Ectodermal cell (in vitro differentiated cells): ENCODE measurements around the gene PIK3AP1.
"Not testable (repeated sequence)": the region's sequence is repeated elsewhere in the genome, so short reads cannot be mapped to it uniquely, and the experiment has no call there.

Experiments used
- H3K27ac ChIP-seq: 2 replicates; pipeline ENCODE4 v1.7.0; 2013; ENCODE audit warnings: mild to moderate bottlenecking, low read depth, low read length; ENCODE audit not compliant: insufficient read depth, poor library complexity, severe bottlenecking
- H3K27me3 ChIP-seq: 2 replicates; pipeline ENCODE4 v1.7.0; 2013; ENCODE audit warnings: mild to moderate bottlenecking, low read length; ENCODE audit not compliant: insufficient read depth, control insufficient read depth, poor library complexity, severe bottlenecking
- H3K36me3 ChIP-seq: one replicate; pipeline ENCODE4 v1.7.0; 2013; ENCODE audit warnings: low read length; ENCODE audit not compliant: control insufficient read depth, insufficient read depth
- H3K4me1 ChIP-seq: one replicate; pipeline ENCODE4 v1.7.0; 2013; ENCODE audit warnings: low read length; ENCODE audit not compliant: control insufficient read depth, insufficient read depth
- H3K4me3 ChIP-seq: 2 replicates; pipeline ENCODE4 v1.7.0; 2013; ENCODE audit warnings: low read depth, low read length, control low read depth; ENCODE audit not compliant: insufficient read depth
- H3K9me3 ChIP-seq: 2 replicates; pipeline ENCODE4 v1.7.0; 2013; ENCODE audit warnings: mild to moderate bottlenecking, low read length, moderate library complexity; ENCODE audit not compliant: control insufficient read depth
- WGBS, 2 experiments: methylation state at CpG; one replicate each; pipeline ENCODE4 v1.1.7; 2013; ENCODE audit warnings: missing lambda C conversion rate in 2 of 2; 5-methylcytosine and 5-hydroxymethylcytosine counted together

The PIK3AP1 gene

DNA sequence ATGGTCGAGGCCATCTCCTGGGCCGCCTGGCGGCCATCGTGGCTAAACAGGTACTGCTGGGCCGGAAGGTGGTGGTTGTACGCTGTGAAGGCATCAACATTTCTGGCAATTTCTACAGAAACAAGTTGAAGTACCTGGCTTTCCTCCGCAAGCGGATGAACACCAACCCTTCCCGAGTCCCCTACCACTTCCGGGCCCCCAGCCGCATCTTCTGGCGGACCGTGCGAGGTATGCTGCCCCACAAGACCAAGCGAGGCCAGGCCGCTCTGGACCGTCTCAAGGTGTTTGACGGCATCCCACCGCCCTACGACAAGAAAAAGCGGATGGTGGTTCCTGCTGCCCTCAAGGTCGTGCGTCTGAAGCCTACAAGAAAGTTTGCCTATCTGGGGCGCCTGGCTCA lies 30.0 kb upstream of the PIK3AP1 start:
- not testable (repeated sequence) for H3K36me3 ChIP-seq, H3K27ac ChIP-seq, H3K27me3 ChIP-seq, H3K9me3 ChIP-seq, H3K4me3 ChIP-seq, H3K4me1 ChIP-seq
- WGBS, 2 experiments: 93 to 94% methylated on average over 18 to 20 of the region's 24 CpGs

DNA sequence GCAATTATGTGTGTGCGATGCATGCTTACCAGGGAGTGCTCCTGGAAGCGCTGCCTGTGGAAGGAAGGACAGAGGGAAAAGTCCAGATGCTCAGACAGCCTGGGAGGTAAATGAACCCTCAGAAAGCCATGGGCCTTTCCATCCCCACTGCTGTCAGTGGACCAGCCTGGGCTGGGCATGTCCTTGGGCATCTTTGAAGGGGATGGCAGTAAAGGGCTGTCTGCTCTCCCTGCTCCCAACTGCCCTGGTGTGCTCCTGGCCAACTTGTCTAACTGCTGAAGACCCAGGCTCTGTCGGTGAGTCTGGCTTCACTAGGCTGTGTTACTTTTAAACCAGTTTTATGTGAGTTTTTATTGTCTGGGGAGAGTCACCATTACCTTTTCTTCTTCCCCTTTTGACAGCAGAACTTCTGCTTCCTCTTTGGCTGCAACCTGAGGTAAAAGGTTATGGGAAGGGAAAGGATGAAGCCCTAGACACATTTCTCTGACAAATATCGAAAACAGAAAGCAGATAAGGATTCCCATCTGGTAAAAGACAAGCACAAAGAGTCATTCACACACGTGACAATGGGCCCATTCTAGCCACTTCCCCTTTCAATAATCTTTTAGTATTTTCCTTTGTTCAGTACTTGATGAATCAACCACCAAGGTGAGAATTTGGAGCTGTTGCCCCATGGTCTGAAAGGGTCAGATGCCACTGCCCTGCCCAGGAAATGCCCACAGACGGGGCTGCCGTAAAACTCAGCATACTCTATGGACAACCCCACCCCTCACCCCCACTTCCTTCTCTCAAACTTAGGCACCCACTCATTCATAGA lies 27.6 kb upstream of the PIK3AP1 start:
- Histone ChIP-seq H3K4me1 (no peaks in the 10 kb centered on the region), H3K9me3 (no peaks in the 10 kb centered on the region), H3K4me3 (no peak overlapping the region), H3K27ac (no peak overlapping the region), H3K36me3 (no peaks in the 10 kb centered on the region), H3K27me3 (no peaks in the 10 kb centered on the region)
- 82 to 90% methylated on average over 7 of the region's 7 CpGs for WGBS, 2 experiments

DNA sequence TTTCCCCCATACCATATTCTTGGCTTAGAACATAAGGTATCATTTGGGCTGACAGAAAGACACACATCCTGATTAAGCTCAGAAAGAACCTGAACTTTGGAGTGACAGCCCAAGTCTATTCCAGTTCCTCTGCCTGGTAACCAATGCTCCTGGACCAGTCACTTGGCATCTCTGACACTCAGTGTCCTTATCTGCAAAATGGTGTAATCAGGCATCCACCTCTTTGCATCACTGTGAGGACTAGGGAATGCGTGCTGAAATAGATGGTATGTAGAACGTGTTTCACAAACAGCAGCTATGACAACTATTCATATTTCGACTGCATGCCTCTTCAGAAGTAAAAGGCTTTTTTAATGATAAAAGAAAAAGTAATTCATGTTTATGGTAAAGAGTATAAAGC lies 26.2 kb upstream of the PIK3AP1 start:
- Histone ChIP-seq H3K9me3 (no peaks in the 10 kb centered on the region), H3K27me3 (no peaks in the 10 kb centered on the region)
- WGBS, 2 experiments: 95% methylated on average over 2 to 3 of the region's 3 CpGs

DNA sequence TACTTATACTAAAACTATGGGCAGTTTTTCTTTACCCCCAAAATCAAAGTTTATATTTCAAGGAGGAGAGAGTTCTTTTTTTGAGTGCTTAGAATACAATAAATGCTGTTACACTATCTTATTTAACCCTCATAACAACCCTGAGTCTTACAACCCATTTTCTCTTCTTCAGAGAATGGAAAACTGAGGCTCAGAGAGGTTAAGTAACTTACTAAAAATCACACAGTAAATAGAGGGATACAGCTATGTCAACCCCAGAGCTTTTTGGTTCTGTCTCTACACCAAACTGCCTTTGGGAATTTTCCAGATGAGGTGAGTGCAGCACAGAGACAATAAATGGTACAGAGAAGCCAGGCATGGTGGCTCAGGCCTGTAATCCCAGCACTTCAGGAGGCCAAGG lies 25.6 kb upstream of the PIK3AP1 start:
- H3K27ac ChIP-seq: no peak overlapping the region
- H3K36me3 ChIP-seq: no peaks in the 10 kb centered on the region
- no peak overlapping the region for H3K4me3 ChIP-seq
- H3K9me3 ChIP-seq: no peaks in the 10 kb centered on the region
- no peaks in the 10 kb centered on the region for H3K4me1 ChIP-seq
- H3K27me3 ChIP-seq: no peaks in the 10 kb centered on the region

More for the DNA sequence above, 26.2 kb upstream of the PIK3AP1 start:
- Histone ChIP-seq H3K36me3 (no peaks in the 10 kb centered on the region), H3K4me1 (no peaks in the 10 kb centered on the region), H3K4me3 (no peak overlapping the region), H3K27ac (no peak overlapping the region)

- WGBS, 2 experiments: 76 to 80% methylated on average over 7 of the region's 7 CpGs
- no peaks in the 10 kb centered on the region for H3K4me1 ChIP-seq
- H3K27me3 ChIP-seq: no peaks in the 10 kb centered on the region
- H3K9me3 ChIP-seq: no peaks in the 10 kb centered on the region
- H3K36me3 ChIP-seq: no peaks in the 10 kb centered on the region
- no peak overlapping the region for H3K27ac ChIP-seq
- no peak overlapping the region for H3K4me3 ChIP-seq
Measured at GRCh38 chr10:96743988-96744585, 23.8 kb upstream of the PIK3AP1 start.

- not testable (repeated sequence) for H3K4me1 ChIP-seq, H3K36me3 ChIP-seq, H3K27ac ChIP-seq, H3K27me3 ChIP-seq, H3K4me3 ChIP-seq, H3K9me3 ChIP-seq
- 88 to 92% methylated on average over 6 of the region's 6 CpGs for WGBS, 2 experiments
Measured at GRCh38 chr10:96741557-96741956, 21.2 kb upstream of the PIK3AP1 start.

DNA sequence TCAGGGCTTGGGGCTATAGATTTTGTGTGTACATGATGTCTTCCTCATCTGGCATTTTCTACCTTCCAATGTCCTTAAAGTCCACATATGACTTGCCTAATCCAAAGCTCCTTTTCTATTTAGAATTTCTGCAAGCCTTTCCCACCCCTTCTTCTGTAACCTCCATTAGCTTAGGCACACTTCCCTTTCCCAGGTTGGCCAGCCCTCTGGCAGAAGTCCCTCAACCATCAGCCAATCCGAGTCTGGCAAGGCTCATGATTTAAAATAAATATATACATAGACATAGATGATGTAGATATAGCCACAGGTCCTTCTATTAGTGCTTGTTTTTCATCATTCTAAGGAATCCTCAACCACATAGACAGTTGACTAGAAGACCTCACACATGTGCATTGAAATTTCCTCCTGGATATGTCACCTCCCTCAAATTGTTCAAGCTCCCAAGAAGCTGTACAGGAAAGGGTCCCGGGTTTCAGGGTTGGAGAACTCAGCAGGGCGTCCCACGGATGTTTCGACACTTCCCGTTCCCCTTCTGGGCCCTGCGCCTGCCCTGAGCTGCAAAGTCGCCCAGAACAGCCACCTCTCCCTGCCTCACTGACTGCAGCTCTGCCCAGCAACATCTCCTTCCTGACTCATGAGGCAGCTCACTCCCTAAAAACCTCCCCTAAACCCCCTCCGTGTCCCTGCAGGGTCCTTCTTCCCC lies 20.4 kb upstream of the PIK3AP1 start:
- 82 to 85% methylated on average over 8 of the region's 9 CpGs for WGBS, 2 experiments
- no peak overlapping the region for H3K4me3 ChIP-seq

DNA sequence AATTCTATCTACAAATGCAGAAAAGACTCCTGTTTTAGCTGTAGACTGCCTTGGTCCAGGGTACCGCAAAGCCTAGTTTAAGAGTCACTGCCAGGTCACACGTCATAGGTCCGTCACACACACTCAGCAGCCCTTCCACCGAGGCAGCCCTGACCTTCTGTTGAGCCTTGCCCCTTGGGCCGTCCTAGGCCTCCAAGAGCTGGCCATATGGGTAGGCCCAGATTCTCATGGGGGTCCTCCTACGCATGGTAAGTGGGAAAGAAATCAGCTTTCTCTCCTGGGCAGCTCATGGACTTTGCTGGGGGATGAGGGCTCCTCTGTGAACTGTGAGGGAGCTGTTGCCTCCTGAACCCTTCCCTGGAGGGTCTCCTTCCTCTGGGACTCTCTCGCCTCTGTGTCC lies 19.8 kb upstream of the PIK3AP1 start:
- Histone ChIP-seq H3K4me3 (no peak overlapping the region), H3K4me1 (no peaks in the 10 kb centered on the region), H3K36me3 (no peaks in the 10 kb centered on the region), H3K9me3 (no peaks in the 10 kb centered on the region), H3K27me3 (no peaks in the 10 kb centered on the region), H3K27ac (no peak overlapping the region)
- WGBS, 2 experiments: 94 to 97% methylated on average over 7 of the region's 7 CpGs

More for the DNA sequence above, 20.4 kb upstream of the PIK3AP1 start:
- Histone ChIP-seq H3K9me3 (no peaks in the 10 kb centered on the region), H3K4me1 (no peaks in the 10 kb centered on the region), H3K36me3 (no peaks in the 10 kb centered on the region), H3K27me3 (no peaks in the 10 kb centered on the region), H3K27ac (no peak overlapping the region)

GRCh38 chr10:96737307-96737902 lies 17.1 kb upstream of the PIK3AP1 start:
- H3K9me3 ChIP-seq, H3K27me3 ChIP-seq, H3K4me1 ChIP-seq, H3K36me3 ChIP-seq, H3K4me3 ChIP-seq, H3K27ac ChIP-seq: not testable (repeated sequence)
- WGBS, 2 experiments: 76 to 90% methylated on average over 1 of the region's 1 CpG

GRCh38 chr10:96724621-96725020 lies 4.3 kb upstream of the PIK3AP1 start:
- Histone ChIP-seq H3K27me3 (peaks cover 19% of the 10 kb centered on the region), H3K4me3 (no peak overlapping the region), H3K9me3 (no peaks in the 10 kb centered on the region), H3K36me3 (no peaks in the 10 kb centered on the region), H3K27ac (no peak overlapping the region), H3K4me1 (no peaks in the 10 kb centered on the region)
- WGBS, 2 experiments: 87 to 91% methylated on average over 6 of the region's 6 CpGs
